Measurements from ENCODE around the gene PCDHA1.

Gene PCDHA1

GRCh38 chr5:140857177-140857986 lies 71.4 kb downstream of the PCDHA1 start:
- no peaks in the 10 kb centered on the region for H3K27me3 ChIP-seq (ENCODE audit: insufficient read depth, low read depth)
- H3K4me2 ChIP-seq: no peak overlapping the region
- no peak overlapping the region for H3K27ac ChIP-seq
- H3K4me3 ChIP-seq (IDR thresholded peaks at IDR 0.05; ENCODE audit: insufficient read depth, low read depth, low read length): no peak overlapping the region
- no peaks in the 10 kb centered on the region for H3K36me3 ChIP-seq (ENCODE audit: insufficient read depth)
- H3K9ac ChIP-seq: no peak overlapping the region
- H4K20me1 ChIP-seq (ENCODE audit: insufficient read depth): no peaks in the 10 kb centered on the region
- no peak overlapping the region for H2AFZ ChIP-seq (ENCODE audit: low read depth)
- no peak for TF ChIP-seq CTCF (conservative IDR thresholded peaks at IDR 0.05; ENCODE audit: low read depth, low read length)
- H3K79me2 ChIP-seq (ENCODE audit: insufficient read depth, low read depth): no peaks in the 10 kb centered on the region
- H3K4me1 ChIP-seq (ENCODE audit: low read depth, poor library complexity, severe bottlenecking): no peaks in the 10 kb centered on the region

DNA sequence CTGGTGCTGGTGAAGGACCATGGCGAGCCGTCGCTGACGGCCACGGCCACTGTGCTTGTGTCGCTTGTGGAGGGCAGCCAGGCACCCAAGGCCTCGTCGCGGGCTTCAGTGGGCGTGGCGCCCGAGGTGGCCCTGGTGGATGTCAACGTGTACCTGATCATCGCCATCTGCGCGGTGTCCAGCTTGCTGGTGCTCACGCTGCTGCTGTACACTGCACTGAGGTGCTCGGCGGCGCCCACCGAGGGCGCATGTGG lies 72.0 kb downstream of the PCDHA1 start:
- Histone ChIP-seq H3K36me3 (ENCODE audit: insufficient read depth) (no peaks in the 10 kb centered on the region), H3K27me3 (ENCODE audit: insufficient read depth, low read depth) (no peaks in the 10 kb centered on the region), H3K79me2 (ENCODE audit: insufficient read depth, low read depth) (no peaks in the 10 kb centered on the region), H4K20me1 (ENCODE audit: insufficient read depth) (no peaks in the 10 kb centered on the region), H3K4me1 (ENCODE audit: low read depth, poor library complexity, severe bottlenecking) (no peaks in the 10 kb centered on the region), H2AFZ (ENCODE audit: low read depth) (no peak overlapping the region), H3K4me3 (IDR thresholded peaks at IDR 0.05; ENCODE audit: insufficient read depth, low read depth, low read length) (no peak overlapping the region), H3K4me2 (no peak overlapping the region), H3K9ac (no peak overlapping the region), H3K27ac (no peak overlapping the region)
- no peak for TF ChIP-seq CTCF (conservative IDR thresholded peaks at IDR 0.05; ENCODE audit: low read depth, low read length)

DNA sequence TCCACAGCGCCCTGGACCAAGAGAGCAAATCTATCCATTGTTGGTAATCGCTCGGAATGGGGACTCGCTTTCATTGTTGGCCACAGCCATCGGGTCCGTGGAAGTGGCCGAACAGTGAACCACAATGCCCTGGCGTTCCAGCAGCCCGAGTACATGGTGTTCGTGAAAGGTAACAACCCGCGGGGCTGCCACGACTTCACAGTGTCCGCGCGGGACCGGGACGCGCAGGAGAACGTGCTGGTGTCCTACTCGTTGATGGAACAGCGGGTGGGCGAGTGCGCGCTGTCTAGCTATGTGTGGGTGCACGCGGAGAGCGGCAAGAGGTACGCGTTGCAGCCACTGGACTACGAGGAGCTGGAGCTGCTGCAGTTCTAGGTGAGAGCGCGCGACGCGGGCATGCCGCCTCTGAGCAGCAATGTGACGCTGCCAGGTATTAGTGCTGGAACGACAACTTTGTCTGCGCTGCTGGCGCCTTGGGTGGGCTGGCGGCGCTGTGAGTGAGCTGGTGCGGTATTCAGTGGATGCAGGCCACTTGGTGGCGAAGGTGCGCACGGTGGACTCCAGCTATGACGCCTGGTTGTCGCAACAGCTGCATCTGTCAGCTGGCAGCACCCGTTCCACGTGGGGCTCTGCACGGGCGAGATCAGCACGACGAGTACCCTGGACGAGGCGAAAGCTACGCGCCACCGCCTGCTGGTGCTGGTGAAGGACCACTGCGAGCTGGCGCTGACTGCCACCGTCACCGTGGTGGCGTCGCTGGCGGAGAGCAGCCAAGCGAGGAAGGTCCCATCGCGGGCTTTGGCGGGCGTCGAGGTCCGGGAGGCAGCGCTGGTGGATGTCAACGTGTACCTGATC lies 76.7 kb downstream of the PCDHA1 start:
- Histone ChIP-seq H4K20me1 (ENCODE audit: insufficient read depth) (no peaks in the 10 kb centered on the region), H3K9ac (no peak overlapping the region), H3K4me3 (IDR thresholded peaks at IDR 0.05; ENCODE audit: insufficient read depth, low read depth, low read length) (no peak overlapping the region), H3K79me2 (ENCODE audit: insufficient read depth, low read depth) (no peaks in the 10 kb centered on the region), H3K27ac (no peak overlapping the region), H3K4me2 (no peak overlapping the region), H3K4me1 (ENCODE audit: low read depth, poor library complexity, severe bottlenecking) (no peaks in the 10 kb centered on the region), H3K27me3 (ENCODE audit: insufficient read depth, low read depth) (no peaks in the 10 kb centered on the region), H3K36me3 (ENCODE audit: insufficient read depth) (no peaks in the 10 kb centered on the region), H2AFZ (ENCODE audit: low read depth) (no peak overlapping the region)
- no peak for TF ChIP-seq CTCF (conservative IDR thresholded peaks at IDR 0.05; ENCODE audit: low read depth, low read length)

DNA sequence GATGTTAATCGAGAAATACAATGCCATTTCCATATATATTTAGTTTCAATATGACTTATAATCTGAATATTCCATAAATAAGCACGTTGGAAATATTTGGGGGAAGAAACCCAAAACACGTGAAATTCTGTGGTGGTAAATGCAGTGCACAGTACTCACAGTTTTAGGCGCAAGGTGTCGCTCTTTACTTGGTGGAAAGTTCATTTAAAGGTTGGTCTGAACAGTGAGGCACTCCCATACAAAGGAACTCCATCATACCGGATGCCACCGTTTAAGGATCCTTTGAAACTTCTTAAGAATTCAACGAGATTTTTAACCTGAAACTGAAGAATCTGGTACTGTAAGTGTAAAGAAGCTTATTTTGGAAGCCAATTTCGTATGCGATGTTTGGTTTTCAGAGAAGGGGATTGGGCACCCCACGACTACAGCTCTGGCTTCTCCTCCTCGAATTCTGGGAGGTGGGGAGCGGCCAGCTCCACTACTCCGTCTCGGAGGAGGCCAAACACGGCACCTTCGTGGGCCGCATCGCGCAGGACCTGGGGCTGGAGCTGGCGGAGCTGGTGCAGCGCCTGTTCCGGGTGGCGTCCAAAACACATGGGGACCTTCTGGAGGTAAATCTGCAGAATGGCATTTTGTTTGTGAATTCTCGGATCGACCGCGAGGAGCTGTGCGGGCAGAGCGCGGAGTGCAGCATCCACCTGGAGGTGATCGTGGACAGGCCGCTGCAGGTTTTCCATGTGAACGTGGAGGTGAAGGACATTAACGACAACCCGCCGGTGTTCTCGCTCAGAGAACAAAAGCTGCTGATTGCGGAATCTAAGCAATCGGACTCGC lies 83.0 kb downstream of the PCDHA1 start, which contains the start of gene PCDHA11:
TSS of gene PCDHA11 (plus strand) at position 237 of the 834 bp plus-strand sequence. CDS start at position 384, 147 bp downstream.
- no peak within 1 kb of the TSS for H2AFZ ChIP-seq (ENCODE audit: low read depth)
- no peaks in the 10 kb centered on the region for H3K27me3 ChIP-seq (ENCODE audit: insufficient read depth, low read depth)
- H4K20me1 ChIP-seq (ENCODE audit: insufficient read depth): no peaks in the 10 kb centered on the region
- H3K4me2 ChIP-seq: no peak within 1 kb of the TSS
- no peak within 1 kb of the TSS for H3K4me3 ChIP-seq (IDR thresholded peaks at IDR 0.05; ENCODE audit: insufficient read depth, low read depth, low read length)
- TF ChIP-seq CTCF (conservative IDR thresholded peaks at IDR 0.05; ENCODE audit: low read depth, low read length): no peak
- H3K4me1 ChIP-seq (ENCODE audit: low read depth, poor library complexity, severe bottlenecking): no peaks in the 10 kb centered on the region
- no peaks in the 10 kb centered on the region for H3K36me3 ChIP-seq (ENCODE audit: insufficient read depth)
- H3K79me2 ChIP-seq (ENCODE audit: insufficient read depth, low read depth): no peaks in the 10 kb centered on the region
- H3K27ac ChIP-seq: no peak within 1 kb of the TSS
- H3K9ac ChIP-seq: no peak within 1 kb of the TSS

Data from KMS-11 (cell line).